ENCODE data around the gene DCDC2B.

The DCDC2B gene

GRCh38 chr1:32184650-32185049 lies 24.2 kb upstream of the DCDC2B start:
- Histone ChIP-seq H3K4me3 (IDR thresholded peaks at IDR 0.05; ENCODE audit: insufficient read depth, low read depth, low read length) (no peak overlapping the region), H3K27ac (no peak overlapping the region), H3K36me3 (ENCODE audit: insufficient read depth) (peaks cover 28% of the 10 kb centered on the region; the same call in 1 of the 2 replicates)

GRCh38 chr1:32186077-32186476 lies 22.8 kb upstream of the DCDC2B start:
- Histone ChIP-seq H3K4me1 (ENCODE audit: low read depth, poor library complexity, severe bottlenecking) (peaks cover 46% of the 10 kb centered on the region), H2AFZ (ENCODE audit: low read depth) (no peak overlapping the region), H3K79me2 (ENCODE audit: insufficient read depth, low read depth) (peaks cover 58% of the 10 kb centered on the region), H3K4me3 (IDR thresholded peaks at IDR 0.05; ENCODE audit: insufficient read depth, low read depth, low read length) (no peak overlapping the region), H4K20me1 (ENCODE audit: insufficient read depth) (no peaks in the 10 kb centered on the region; the same call in 1 of the 2 replicates), H3K27me3 (ENCODE audit: insufficient read depth, low read depth) (no peaks in the 10 kb centered on the region), H3K9ac (no peak overlapping the region), H3K4me2 (no peak overlapping the region), H3K27ac (no peak overlapping the region), H3K36me3 (ENCODE audit: insufficient read depth) (peaks cover 30% of the 10 kb centered on the region; the same call in 1 of the 2 replicates)
- TF ChIP-seq, protein P1, sequence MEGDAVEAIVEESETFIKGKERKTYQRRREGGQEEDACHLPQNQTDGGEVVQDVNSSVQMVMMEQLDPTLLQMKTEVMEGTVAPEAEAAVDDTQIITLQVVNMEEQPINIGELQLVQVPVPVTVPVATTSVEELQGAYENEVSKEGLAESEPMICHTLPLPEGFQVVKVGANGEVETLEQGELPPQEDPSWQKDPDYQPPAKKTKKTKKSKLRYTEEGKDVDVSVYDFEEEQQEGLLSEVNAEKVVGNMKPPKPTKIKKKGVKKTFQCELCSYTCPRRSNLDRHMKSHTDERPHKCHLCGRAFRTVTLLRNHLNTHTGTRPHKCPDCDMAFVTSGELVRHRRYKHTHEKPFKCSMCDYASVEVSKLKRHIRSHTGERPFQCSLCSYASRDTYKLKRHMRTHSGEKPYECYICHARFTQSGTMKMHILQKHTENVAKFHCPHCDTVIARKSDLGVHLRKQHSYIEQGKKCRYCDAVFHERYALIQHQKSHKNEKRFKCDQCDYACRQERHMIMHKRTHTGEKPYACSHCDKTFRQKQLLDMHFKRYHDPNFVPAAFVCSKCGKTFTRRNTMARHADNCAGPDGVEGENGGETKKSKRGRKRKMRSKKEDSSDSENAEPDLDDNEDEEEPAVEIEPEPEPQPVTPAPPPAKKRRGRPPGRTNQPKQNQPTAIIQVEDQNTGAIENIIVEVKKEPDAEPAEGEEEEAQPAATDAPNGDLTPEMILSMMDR (conservative IDR thresholded peaks at IDR 0.05; ENCODE audit: low read depth, low read length) = no peak

More at GRCh38 chr1:32184650-32185049, 24.2 kb upstream of the DCDC2B start:
- Histone ChIP-seq H3K27me3 (ENCODE audit: insufficient read depth, low read depth) (no peaks in the 10 kb centered on the region), H4K20me1 (ENCODE audit: insufficient read depth) (no peaks in the 10 kb centered on the region; the same call in 1 of the 2 replicates), H3K4me1 (ENCODE audit: low read depth, poor library complexity, severe bottlenecking) (peaks cover 52% of the 10 kb centered on the region), H3K9ac (no peak overlapping the region), H2AFZ (ENCODE audit: low read depth) (no peak overlapping the region), H3K79me2 (ENCODE audit: insufficient read depth, low read depth) (peaks cover 70% of the 10 kb centered on the region), H3K4me2 (no peak overlapping the region)
- TF ChIP-seq, protein P1 (conservative IDR thresholded peaks at IDR 0.05; ENCODE audit: low read depth, low read length) = no peak

DNA sequence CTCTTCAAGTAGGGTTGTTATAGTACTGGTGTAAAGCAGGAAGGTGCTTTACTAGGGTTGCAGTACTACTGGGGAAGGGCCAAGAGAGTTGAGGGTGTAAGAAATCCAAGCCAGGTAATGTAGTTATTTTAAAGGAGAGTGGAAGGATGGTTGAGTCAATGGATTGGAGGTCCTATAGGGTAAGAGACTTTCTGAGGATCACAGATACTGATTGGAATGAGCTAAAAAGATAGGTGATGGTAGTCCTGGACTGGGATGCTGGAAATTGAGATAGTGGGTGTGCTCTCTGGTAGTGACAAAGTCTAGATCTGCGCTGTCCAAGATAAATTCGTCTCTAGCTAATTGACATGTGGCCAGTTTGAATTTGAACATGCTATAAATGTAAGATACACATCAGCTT lies 22.4 kb upstream of the DCDC2B start:
- H3K9ac ChIP-seq = no peak overlapping the region
- no peaks in the 10 kb centered on the region; the same call in 1 of the 2 replicates for H4K20me1 ChIP-seq (ENCODE audit: insufficient read depth)
- peaks cover 54% of the 10 kb centered on the region for H3K79me2 ChIP-seq (ENCODE audit: insufficient read depth, low read depth)
- no peak overlapping the region for H2AFZ ChIP-seq (ENCODE audit: low read depth)
- TF ChIP-seq, protein P1 (conservative IDR thresholded peaks at IDR 0.05; ENCODE audit: low read depth, low read length) = no peak
- no peak overlapping the region for H3K27ac ChIP-seq
- no peak overlapping the region for H3K4me2 ChIP-seq
- H3K36me3 ChIP-seq (ENCODE audit: insufficient read depth) = peaks cover 33% of the 10 kb centered on the region; the same call in 1 of the 2 replicates
- H3K4me3 ChIP-seq (IDR thresholded peaks at IDR 0.05; ENCODE audit: insufficient read depth, low read depth, low read length) = no peak overlapping the region
- no peaks in the 10 kb centered on the region for H3K27me3 ChIP-seq (ENCODE audit: insufficient read depth, low read depth)
- peaks cover 42% of the 10 kb centered on the region for H3K4me1 ChIP-seq (ENCODE audit: low read depth, poor library complexity, severe bottlenecking)

DNA sequence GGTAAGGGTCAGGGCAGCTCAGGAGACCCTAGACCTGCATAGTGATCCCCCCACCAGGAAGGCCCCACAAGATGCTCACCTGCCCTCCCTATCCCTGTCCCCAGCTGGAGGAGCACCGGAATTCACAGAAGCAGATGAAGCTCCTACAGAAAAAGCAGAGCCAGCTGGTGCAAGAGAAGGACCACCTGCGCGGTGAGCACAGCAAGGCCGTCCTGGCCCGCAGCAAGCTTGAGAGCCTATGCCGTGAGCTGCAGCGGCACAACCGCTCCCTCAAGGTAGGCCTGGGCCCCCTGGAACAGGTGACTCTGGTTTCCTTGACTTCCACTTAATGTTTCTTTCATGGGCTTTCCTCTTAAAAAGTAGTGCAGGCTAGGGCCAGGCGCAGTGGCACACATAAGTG lies 21.0 kb upstream of the DCDC2B start:
- TF ChIP-seq, protein P1 (conservative IDR thresholded peaks at IDR 0.05; ENCODE audit: low read depth, low read length) = no peak
- peaks cover 26% of the 10 kb centered on the region; the same call in 1 of the 2 replicates for H3K36me3 ChIP-seq (ENCODE audit: insufficient read depth)
- no peak overlapping the region for H3K4me2 ChIP-seq
- H3K27ac ChIP-seq = no peak overlapping the region
- H3K27me3 ChIP-seq (ENCODE audit: insufficient read depth, low read depth) = no peaks in the 10 kb centered on the region
- H3K79me2 ChIP-seq (ENCODE audit: insufficient read depth, low read depth) = peaks cover 40% of the 10 kb centered on the region
- peaks cover 34% of the 10 kb centered on the region for H3K4me1 ChIP-seq (ENCODE audit: low read depth, poor library complexity, severe bottlenecking)
- no peak overlapping the region for H3K4me3 ChIP-seq (IDR thresholded peaks at IDR 0.05; ENCODE audit: insufficient read depth, low read depth, low read length)
- no peak overlapping the region for H3K9ac ChIP-seq
- H2AFZ ChIP-seq (ENCODE audit: low read depth) = no peak overlapping the region
- H4K20me1 ChIP-seq (ENCODE audit: insufficient read depth) = no peaks in the 10 kb centered on the region; the same call in 1 of the 2 replicates
